DMS 273 (cell line): Measurements from ENCODE around the gene ARHGEF1.

Experiments used
- DNase-seq: peaks from one replicate; lab custom pipeline; 2025; ENCODE audit not compliant: unreplicated experiment; lab: John Stamatoyannopoulos, UW

ARHGEF1 gene

DNA sequence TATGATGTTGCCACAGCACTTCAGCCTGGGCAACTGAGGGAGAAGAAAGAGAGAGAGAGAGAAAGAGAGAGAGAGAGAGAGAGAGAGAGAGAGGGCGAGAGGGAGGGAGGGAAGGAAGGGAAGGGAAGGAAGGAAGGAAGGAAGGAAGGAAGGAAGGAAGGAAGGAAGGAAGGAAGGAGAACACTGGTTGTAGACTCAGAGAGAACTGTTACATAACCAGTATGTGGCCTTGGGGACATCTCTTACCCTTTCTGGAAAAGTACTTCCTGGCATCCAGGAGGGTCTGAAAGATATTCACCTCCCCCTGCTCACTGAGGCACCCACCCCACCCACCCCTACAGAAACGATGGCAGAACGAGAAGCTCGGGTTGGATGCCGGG is 2.7 kb upstream of the ARHGEF1 start:
- DNase-seq = no peak

GRCh38 chr19:41883463-41883820 is 458 bp downstream of the ARHGEF1 start:
- no peak for DNase-seq

GRCh38 chr19:41883821-41884733 is 1.1 kb downstream of the ARHGEF1 start:
- peak; percentile 99 for DNase-seq

GRCh38 chr19:41886761-41887710 is 4.1 kb downstream of the ARHGEF1 start:
- no peak for DNase-seq

- no peak for DNase-seq
Measured at GRCh38 chr19:41887711-41888382, 4.9 kb downstream of the ARHGEF1 start.

GRCh38 chr19:41888926-41889325 is 5.9 kb downstream of the ARHGEF1 start:
- no peak for DNase-seq

- DNase-seq = no peak
Measured at GRCh38 chr19:41889896-41890295, 6.9 kb downstream of the ARHGEF1 start.

GRCh38 chr19:41890936-41891335 is 8.0 kb downstream of the ARHGEF1 start:
- DNase-seq = peak; percentile 53

GRCh38 chr19:41892173-41892902 is 9.4 kb downstream of the ARHGEF1 start:
- peak; percentile 39 for DNase-seq

DNA sequence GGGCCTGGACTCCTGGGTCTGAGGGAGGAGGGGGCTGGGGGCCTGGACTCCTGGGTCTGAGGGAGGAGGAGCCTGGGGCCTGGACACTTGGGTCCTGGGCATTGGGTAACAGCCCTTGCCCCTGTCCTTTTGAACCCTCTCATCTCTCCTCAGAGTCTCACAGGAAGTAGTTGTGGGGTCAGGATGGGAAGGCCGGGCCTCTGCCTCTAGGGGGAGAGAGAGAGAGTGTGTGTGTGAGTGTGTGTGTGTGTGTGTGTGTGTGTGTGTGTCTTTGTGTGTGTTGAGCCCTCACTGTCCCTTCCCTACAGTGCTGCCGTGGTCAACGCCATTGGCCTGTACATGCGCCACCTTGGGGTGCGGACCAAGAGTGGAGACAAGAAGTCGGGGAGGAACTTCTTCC is 10.9 kb downstream of the ARHGEF1 start:
- DNase-seq = peak; percentile 42

DNA sequence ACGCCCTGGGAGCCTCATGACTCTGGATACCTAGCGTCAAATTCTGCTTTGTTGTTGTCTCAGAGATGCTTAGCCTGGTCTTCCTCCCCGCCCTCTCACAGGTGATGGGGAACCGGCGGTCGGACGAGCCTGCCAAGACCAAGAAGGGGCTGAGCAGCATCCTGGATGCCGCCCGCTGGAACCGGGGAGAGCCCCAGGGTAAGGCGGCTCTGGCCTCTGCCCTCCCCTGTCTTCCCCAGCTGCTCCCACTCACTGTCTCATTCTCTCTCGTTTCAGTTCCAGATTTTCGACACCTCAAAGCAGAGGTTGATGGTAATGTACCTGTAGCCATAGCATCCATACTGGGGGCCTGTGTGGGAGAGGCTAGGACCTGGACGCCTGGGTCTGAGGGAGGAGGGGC is 11.4 kb downstream of the ARHGEF1 start:
- DNase-seq = no peak

DNA sequence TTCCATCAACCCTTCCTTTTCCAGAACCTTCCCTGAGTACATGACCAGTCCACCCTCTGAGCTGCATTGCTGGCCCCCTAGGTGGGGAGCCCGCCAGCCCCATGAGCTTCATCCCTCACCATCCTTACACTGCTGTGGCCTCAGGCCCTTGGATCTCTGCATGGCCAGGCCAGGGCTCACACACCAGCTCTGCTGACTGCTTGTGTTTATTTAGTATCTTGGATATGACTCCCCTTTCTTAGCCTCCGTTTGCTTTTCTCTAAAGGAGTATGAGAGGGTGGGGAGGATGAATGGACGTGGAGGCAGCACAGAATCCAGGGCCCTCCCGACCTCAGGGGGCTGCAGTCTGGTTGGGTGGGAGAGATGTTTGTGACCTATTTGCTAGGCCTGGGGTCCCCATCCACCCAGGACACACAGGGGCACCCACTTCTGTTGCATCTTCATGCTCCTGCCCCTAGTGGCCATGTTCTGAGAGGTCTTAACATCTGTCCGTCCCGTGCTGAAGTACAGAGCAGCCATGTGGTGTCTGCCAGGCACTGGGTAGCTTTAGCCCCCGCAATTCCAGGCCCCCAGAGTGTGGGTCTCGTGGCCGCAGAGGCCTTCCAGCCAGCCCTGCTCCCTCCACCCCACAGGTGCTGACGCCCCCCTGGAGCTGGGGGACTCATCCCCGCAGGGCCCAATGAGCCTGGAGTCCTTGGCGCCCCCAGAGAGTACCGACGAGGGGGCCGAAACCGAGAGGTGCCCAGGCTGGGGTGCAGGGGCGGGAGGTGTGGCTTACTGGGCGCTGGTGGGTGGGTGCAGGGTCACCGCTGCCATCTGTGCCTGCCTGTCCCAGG is 13.0 kb downstream of the ARHGEF1 start:
- peak; percentile 80 for DNase-seq

DNA sequence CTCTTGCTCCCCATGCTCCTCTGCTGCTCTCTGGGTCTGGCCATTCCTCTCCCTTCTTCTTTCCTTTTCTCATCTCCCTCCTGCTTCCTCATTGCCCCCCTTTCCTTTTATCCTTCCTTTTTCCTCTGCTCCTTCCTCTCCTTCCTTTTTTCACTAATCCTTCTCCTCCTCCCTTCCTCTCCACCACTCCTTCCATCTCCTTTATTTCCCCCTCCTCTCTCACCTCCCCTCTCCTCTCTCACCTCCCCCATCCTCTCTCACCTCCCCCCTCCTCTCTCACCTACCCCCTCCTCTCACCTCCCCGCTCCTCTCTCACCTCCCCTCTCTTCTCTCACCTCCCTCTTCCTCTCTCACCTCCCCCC is 13.6 kb downstream of the ARHGEF1 start:
- no peak for DNase-seq

GRCh38 chr19:41897181-41897580 is 14.2 kb downstream of the ARHGEF1 start:
- no peak for DNase-seq

DNA sequence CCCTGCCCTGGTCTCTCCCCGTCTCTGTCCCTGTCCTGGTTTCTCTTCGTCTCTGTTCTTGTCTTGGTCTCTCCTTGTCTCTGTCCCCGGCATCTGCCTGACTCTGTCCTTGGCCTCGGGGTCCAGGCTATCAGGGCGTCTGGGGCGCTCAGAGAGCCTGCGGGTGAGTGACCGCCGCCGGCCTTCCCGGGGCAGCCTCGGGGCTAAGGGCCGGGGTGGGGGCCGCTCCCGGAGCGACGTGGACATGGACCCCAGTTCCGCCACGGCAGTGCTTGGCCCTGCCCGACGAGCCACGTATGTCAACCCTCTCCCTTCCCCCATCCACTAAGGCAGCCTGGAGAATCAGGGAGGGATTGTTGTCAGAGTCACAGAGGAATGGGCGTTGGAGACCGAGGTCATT is 14.8 kb downstream of the ARHGEF1 start:
- DNase-seq = no peak

- DNase-seq = no peak
Measured at GRCh38 chr19:41898235-41898634, 15.3 kb downstream of the ARHGEF1 start.

DNA sequence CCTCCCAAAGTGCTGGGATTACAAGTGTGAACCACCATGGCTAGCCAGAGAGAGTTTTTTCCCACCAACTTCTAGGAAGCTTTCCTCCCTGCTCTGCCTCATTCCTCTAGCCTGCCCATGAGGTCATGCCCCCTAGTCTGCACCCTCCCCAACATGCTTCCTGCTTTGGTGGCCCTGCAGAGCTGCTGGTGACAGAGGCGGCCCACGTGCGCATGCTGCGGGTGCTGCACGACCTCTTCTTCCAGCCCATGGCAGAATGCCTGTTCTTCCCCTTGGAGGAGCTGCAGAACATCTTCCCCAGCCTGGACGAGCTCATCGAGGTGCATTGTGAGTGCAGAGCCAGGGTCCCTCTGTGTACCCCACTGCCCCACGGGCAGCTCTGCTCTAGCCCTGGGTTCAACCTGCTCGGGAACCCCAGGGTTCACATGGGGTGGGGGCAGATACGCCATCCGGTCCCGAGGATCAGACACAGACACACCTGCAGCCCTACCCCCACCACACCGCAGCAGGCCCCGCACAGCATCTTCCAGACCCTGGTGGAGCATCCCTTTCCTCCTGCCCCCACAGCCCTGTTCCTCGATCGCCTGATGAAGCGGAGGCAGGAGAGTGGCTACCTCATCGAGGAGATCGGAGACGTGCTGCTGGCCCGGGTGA is 18.9 kb downstream of the ARHGEF1 start:
- DNase-seq = no peak

- no peak for DNase-seq
Measured at GRCh38 chr19:41902594-41902993, 19.6 kb downstream of the ARHGEF1 start.

GRCh38 chr19:41903193-41903953 is 20.4 kb downstream of the ARHGEF1 start:
- DNase-seq = no peak
